Gastrocnemius medialis (tissue), 4 donors: ENCODE measurements around the gene ZNHIT1.

Experiments
- POLR2A ChIP-seq, 2 donors: fragments of 450-650 bp; IDR thresholded peaks; one replicate each; pipeline ENCODE4 v1.6.1; 2017; ENCODE audit warnings: antibody characterized with exemption in 2 of 2, mild to moderate bottlenecking in 2 of 2, moderate library complexity in 2 of 2
- TF ChIP-seq, protein P1 (sequence below), 5 experiments: fragments of 450-650 bp in 3 of 5; fragments of 200-600 bp in 2 of 5; sonication (generic) in 2 of 5; IDR thresholded peaks in 4 of 5; conservative IDR thresholded peaks in 1 of 5; 1 replicate in 4 of 5; 2 replicates in 1 of 5; pipeline ENCODE4 v1.5.1; 2016 to 2019; ENCODE audit warnings: antibody characterized with exemption in 5 of 5, mild to moderate bottlenecking in 3 of 5, moderate library complexity in 3 of 5

GRCh38 chr7:101207459-101207858 lies 10.5 kb upstream of the ZNHIT1 start:
- TF ChIP-seq, protein P1, sequence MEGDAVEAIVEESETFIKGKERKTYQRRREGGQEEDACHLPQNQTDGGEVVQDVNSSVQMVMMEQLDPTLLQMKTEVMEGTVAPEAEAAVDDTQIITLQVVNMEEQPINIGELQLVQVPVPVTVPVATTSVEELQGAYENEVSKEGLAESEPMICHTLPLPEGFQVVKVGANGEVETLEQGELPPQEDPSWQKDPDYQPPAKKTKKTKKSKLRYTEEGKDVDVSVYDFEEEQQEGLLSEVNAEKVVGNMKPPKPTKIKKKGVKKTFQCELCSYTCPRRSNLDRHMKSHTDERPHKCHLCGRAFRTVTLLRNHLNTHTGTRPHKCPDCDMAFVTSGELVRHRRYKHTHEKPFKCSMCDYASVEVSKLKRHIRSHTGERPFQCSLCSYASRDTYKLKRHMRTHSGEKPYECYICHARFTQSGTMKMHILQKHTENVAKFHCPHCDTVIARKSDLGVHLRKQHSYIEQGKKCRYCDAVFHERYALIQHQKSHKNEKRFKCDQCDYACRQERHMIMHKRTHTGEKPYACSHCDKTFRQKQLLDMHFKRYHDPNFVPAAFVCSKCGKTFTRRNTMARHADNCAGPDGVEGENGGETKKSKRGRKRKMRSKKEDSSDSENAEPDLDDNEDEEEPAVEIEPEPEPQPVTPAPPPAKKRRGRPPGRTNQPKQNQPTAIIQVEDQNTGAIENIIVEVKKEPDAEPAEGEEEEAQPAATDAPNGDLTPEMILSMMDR (IDR thresholded peaks at IDR 0.05 in 4 of 5, conservative IDR thresholded peaks at IDR 0.05 in 1 of 5), result no peak
- TF ChIP-seq POLR2A (IDR thresholded peaks at IDR 0.05), result no peak
